NT2/D1 (cell line): Measurements from ENCODE around the gene AGBL4.

Experiments
- YY1 ChIP-seq: IDR thresholded peaks from 2 replicates; pipeline ENCODE4 v1.6.1; 2011; ENCODE audit not compliant: insufficient read length, insufficient read depth
- ZNF274 ChIP-seq: IDR thresholded peaks from 2 replicates; pipeline ENCODE4 v1.6.1; 2011; ENCODE audit warnings: mild to moderate bottlenecking, low read depth, low read length

DNA sequence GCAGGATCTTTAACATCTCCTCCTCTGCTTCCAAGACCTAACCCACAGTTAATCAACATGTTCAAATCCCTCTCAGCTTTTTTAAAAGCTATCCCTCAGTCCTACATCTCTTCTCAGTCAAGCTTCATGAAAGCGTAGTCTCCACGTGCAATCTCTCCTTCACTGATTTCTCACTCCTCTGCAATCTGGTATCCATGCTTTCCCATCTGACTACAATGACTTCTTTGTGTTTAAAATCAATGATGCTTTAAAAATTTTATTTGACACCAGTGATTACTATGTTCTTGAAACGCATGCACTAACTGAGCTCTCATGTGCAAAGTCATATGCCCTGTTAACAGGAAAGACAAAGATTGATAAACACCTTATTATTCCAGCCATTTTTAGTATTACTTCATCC, 1179.6 kb downstream of the AGBL4 start:
- no peak for TF ChIP-seq ZNF274
- TF ChIP-seq YY1: no peak
